Hepatocyte (in vitro differentiated cells): Measurements from ENCODE around the gene TMF1. TPM values are rescaled to one million over a fixed set of nuclear protein-coding genes. Genes with fewer than 3 reads are reported as not detected.

Experiments used
- DNase-seq: peaks from one replicate; pipeline ENCODE4 v3.0.0-alpha.2; 2016; ENCODE audit warnings: low spot score
- H2AFZ ChIP-seq: fragments of 200-600 bp; sonication (generic); 2 replicates; pipeline ENCODE4 v1.6.0; 2016; ENCODE audit warnings: antibody characterized with exemption, mild to moderate bottlenecking
- H3K27ac ChIP-seq: fragments of 200-600 bp; sonication (generic); 2 replicates; pipeline ENCODE4 v1.5.1; 2016; ENCODE audit warnings: mild to moderate bottlenecking
- H3K27me3 ChIP-seq: fragments of 200-600 bp; sonication (generic); 2 replicates; pipeline ENCODE4 v1.6.1; 2016
- H3K36me3 ChIP-seq: fragments of 200-600 bp; sonication (generic); replicated peaks from 2 replicates; pipeline ENCODE4 v1.5.1; 2016; ENCODE audit warnings: low read depth; ENCODE audit not compliant: insufficient read depth
- H3K4me1 ChIP-seq: fragments of 200-600 bp; sonication (generic); 2 replicates; pipeline ENCODE4 v1.5.1; 2016; ENCODE audit warnings: mild to moderate bottlenecking, moderate library complexity; ENCODE audit not compliant: insufficient read depth
- H3K4me2 ChIP-seq: fragments of 200-600 bp; sonication (generic); 2 replicates; pipeline ENCODE4 v1.6.0; 2016
- H3K4me3 ChIP-seq: fragments of 200-600 bp; sonication (generic); 2 replicates; pipeline ENCODE4 v1.5.1; 2016; ENCODE audit warnings: mild to moderate bottlenecking
- H3K79me2 ChIP-seq: fragments of 200-600 bp; sonication (generic); 2 replicates; pipeline ENCODE4 v1.6.0; 2017; ENCODE audit warnings: mild to moderate bottlenecking
- H3K9me2 ChIP-seq: fragments of 200-600 bp; sonication (generic); replicated peaks from 2 replicates; pipeline ENCODE4 v1.6.0; 2017; ENCODE audit warnings: mild to moderate bottlenecking; ENCODE audit not compliant: insufficient read depth
- H3K9me3 ChIP-seq: fragments of 200-600 bp; sonication (generic); 2 replicates; pipeline ENCODE4 v1.5.1; 2016; ENCODE audit warnings: low read depth, mild to moderate bottlenecking
- H4K20me1 ChIP-seq: fragments of 200-600 bp; sonication (generic); 2 replicates; pipeline ENCODE4 v1.6.0; 2016; ENCODE audit warnings: mild to moderate bottlenecking; ENCODE audit not compliant: insufficient read depth, poor library complexity, severe bottlenecking
- CTCF ChIP-seq: fragments of 200-600 bp; sonication (generic); IDR thresholded peaks from 2 replicates; pipeline ENCODE4 v1.5.1; 2016; ENCODE audit warnings: antibody characterized with exemption, mild to moderate bottlenecking; ENCODE audit not compliant: poor library complexity
- EZH2 ChIP-seq: fragments of 200-600 bp; sonication (generic); IDR thresholded peaks from 2 replicates; pipeline ENCODE4 v1.6.1; 2016; ENCODE audit warnings: antibody characterized with exemption, mild to moderate bottlenecking, borderline replicate concordance
- EZH2phosphoT487 ChIP-seq: fragments of 200-600 bp; sonication (generic); IDR thresholded peaks from one replicate; pipeline ENCODE4 v1.6.1; 2018; ENCODE audit warnings: antibody characterized with exemption, mild to moderate bottlenecking, low read depth, moderate library complexity; ENCODE audit not compliant: unreplicated experiment, severe bottlenecking
- WGBS: methylation state at CpG from one replicate; pipeline ENCODE4 v1.1.6; 2016; ENCODE audit warnings: low lambda C conversion rate; ENCODE audit errors: missing lambda C conversion rate; 5-methylcytosine and 5-hydroxymethylcytosine counted together
- polyA plus RNA-seq: library from polyadenylated mRNA; unstranded; fragments of >200 nt; fragmentation: Nextera tagmentation; extraction: Ambion mirVana; gene quantifications from 2 replicates; pipeline ENCODE4 v1.2.1, GENCODE V29; 2016
- total RNA-seq: library from RNA; depleted of rRNA; stranded (reverse); fragments of >200 nt; gene quantifications from 2 replicates; pipeline ENCODE4 v1.2.3, GENCODE V29; 2014

Gene TMF1
- total and polyA plus RNA-seq, 2 experiments from 2014 or later = 23.8 to 39.6 TPM

GRCh38 chr3:69014022-69014580 is 38.0 kb downstream of the TMF1 start:
- peak overlapping the region; percentile 79 for H3K4me2 ChIP-seq
- H4K20me1 ChIP-seq = no peaks in the 10 kb centered on the region
- WGBS = 24% methylated on average over 11 of the region's 11 CpGs
- H3K9me2 ChIP-seq = no peaks in the 10 kb centered on the region
- H3K9me3 ChIP-seq = no peaks in the 10 kb centered on the region
- no peaks in the 10 kb centered on the region for H3K79me2 ChIP-seq
- TF ChIP-seq EZH2 = no peak
- no peak for TF ChIP-seq CTCF
- TF ChIP-seq EZH2phosphoT487 = no peak
- peak overlapping the region; percentile 94 for H2AFZ ChIP-seq
- peak overlapping the region; percentile 74 for H3K4me3 ChIP-seq
- H3K36me3 ChIP-seq = no peaks in the 10 kb centered on the region
- peaks cover 12% of the 10 kb centered on the region for H3K4me1 ChIP-seq
- H3K27me3 ChIP-seq = no peaks in the 10 kb centered on the region
- DNase-seq = no peak
- peak overlapping the region; percentile 98 for H3K27ac ChIP-seq

GRCh38 chr3:69013253-69014021 is 38.7 kb downstream of the TMF1 start, which contains the start of gene EOGT:
TSS of gene EOGT (minus strand) at chr3:69013684. CDS start at chr3:69009846, 3,838 bp downstream.
- Histone ChIP-seq H4K20me1 (no peaks in the 10 kb centered on the region), H3K79me2 (no peaks in the 10 kb centered on the region), H2AFZ (peak within 1 kb of the TSS; percentile 94), H3K9me3 (no peaks in the 10 kb centered on the region), H3K4me1 (peaks cover 14% of the 10 kb centered on the region), H3K27me3 (no peaks in the 10 kb centered on the region), H3K36me3 (no peaks in the 10 kb centered on the region), H3K27ac (peak within 1 kb of the TSS; percentile 98), H3K9me2 (no peaks in the 10 kb centered on the region), H3K4me3 (peak within 1 kb of the TSS; percentile 74), H3K4me2 (peak within 1 kb of the TSS; percentile 79)
- DNase-seq = peak; percentile 93
- TF ChIP-seq EZH2 = no peak
- TF ChIP-seq CTCF = peak; percentile 69
- 3% methylated on average over 63 of the region's 96 CpGs for WGBS

GRCh38 chr3:69012800-69013252 is 39.3 kb downstream of the TMF1 start:
- Histone ChIP-seq H3K9me3 (no peaks in the 10 kb centered on the region), H3K27me3 (no peaks in the 10 kb centered on the region), H3K36me3 (no peaks in the 10 kb centered on the region), H3K4me1 (peaks cover 14% of the 10 kb centered on the region), H2AFZ (peak overlapping the region; percentile 94), H3K4me2 (peak overlapping the region; percentile 79), H3K79me2 (no peaks in the 10 kb centered on the region), H3K4me3 (peak overlapping the region; percentile 74), H3K27ac (peak overlapping the region; percentile 98), H4K20me1 (no peaks in the 10 kb centered on the region), H3K9me2 (no peaks in the 10 kb centered on the region)
- TF ChIP-seq EZH2phosphoT487 (no peak), EZH2 (no peak), CTCF (no peak)
- WGBS = 6% methylated on average over 36 of the region's 36 CpGs
- peak; percentile 71 for DNase-seq
